ENCODE measurements around the gene GYPC.
"Not testable (repeated sequence)": the region's sequence is repeated elsewhere in the genome, so short reads cannot be mapped to it uniquely, and the experiment has no call there.

The GYPC gene

GRCh38 chr2:126643431-126643830 lies 12.5 kb upstream of the GYPC start:
- no peak for TF ChIP-seq CTCF (IDR thresholded peaks at IDR 0.05; ENCODE audit: low read depth, low read length)
- H3K4me3 ChIP-seq (ENCODE audit: low read depth, low read length) = no peak overlapping the region

DNA sequence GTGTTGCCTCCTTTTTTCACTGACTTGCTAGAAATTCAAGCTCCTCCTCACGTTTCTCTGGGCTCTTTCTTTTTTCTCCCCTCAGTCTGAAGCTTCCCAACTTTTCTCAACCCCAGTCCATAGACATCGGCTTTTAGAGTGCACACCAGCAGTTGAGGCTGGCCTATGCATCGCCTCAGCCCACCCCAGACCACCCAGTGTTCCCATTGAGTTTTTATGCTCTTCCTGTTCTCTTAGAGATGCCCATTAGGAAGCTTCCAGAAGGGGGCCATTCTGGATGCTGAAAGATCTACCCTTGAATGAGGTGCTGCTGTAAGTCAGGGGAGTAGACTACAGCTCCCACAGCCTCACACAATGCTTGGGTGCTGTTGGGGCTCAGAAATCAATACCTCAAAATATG lies 12.0 kb upstream of the GYPC start:
- no peak overlapping the region for H3K4me3 ChIP-seq (ENCODE audit: low read depth, low read length)
- no peak for TF ChIP-seq CTCF (IDR thresholded peaks at IDR 0.05; ENCODE audit: low read depth, low read length)

DNA sequence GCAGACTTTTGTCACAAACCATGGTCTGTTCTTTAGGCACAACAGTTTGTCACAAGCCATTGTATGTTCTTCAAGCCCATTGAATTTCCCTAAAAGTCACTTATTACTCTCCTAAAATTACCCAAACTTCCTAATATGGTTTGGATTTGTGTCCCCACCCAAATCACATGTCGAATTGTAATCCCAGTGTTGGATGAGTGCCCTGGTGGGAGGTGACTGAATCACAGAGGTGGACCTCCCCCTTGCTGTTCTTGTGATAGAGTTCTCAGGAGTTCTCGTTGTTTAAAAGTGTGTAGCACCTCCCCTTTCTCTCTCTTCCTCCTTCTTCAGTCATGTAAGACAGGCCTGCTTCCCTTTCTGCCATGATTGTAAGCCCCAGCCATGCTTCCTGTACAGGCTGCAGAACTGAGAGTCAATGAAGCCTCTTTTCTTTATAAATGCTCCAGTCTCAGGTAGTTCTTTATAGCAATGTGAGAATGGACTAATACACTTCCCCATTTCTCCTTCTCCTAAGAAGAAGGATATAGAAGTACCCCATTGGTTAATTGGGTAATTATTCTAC lies 11.2 kb upstream of the GYPC start:
- H3K4me3 ChIP-seq (ENCODE audit: low read depth, low read length) = no peak overlapping the region
- no peak for TF ChIP-seq CTCF (IDR thresholded peaks at IDR 0.05; ENCODE audit: low read depth, low read length)

GRCh38 chr2:126645211-126645618 lies 10.7 kb upstream of the GYPC start:
- no peak for TF ChIP-seq CTCF (IDR thresholded peaks at IDR 0.05; ENCODE audit: low read depth, low read length)
- H3K4me3 ChIP-seq (ENCODE audit: low read depth, low read length) = no peak overlapping the region

- TF ChIP-seq CTCF (IDR thresholded peaks at IDR 0.05; ENCODE audit: low read depth, low read length) = no peak
- no peak overlapping the region for H3K4me3 ChIP-seq (ENCODE audit: low read depth, low read length)
Observed at GRCh38 chr2:126646026-126646425, 9.9 kb upstream of the GYPC start.

DNA sequence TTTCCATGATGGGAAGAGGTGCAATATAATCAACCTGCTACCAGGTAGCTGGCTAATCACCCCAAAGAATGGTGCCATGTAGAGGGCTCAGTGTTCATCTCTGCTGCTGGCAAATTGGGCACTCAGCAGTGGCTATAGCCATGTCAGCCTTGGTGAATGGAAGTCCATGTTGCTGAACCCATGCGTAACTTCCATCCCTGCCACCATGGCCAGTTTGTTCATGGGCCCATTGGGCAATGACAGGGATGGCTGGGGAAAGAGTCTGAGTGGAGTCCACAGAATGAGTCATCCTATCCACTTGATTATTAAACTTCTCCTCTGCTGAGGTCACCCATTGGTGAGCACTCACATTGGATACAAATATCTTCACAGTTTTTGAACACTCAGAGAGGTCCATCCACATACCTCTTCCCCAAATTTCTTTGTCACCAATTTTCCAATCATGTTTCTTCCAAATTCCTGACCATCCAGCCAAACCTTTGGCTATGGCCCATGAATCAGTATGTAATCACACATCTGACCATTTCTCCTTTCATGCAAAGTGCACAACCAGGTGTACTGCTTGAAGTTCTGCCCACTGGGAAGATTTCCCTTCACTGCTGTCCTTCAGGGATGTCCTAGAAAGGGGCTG lies 8.1 kb upstream of the GYPC start:
- not testable (repeated sequence) for H3K4me3 ChIP-seq (ENCODE audit: low read depth, low read length)

DNA sequence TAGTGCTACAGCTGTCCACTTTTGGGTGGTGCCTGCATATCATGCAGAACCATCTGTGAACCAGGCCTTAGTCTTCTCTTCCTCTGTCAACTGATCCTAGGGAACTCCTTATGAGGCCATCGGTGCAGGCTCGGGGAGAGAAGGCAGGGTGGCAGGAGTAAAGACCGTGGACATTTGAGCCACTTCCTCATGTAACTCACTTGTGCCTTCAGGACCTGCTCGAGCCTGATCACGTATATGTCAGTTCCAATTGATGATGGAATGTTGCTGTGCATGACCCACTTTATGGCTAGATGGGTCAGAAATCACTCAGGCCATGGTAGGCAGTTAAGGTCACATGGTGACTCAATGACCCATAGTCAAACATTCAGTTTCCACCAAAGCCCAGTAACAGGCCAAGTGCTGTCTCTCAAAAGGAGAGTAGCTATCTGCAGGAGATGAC lies 7.6 kb upstream of the GYPC start:
- H3K4me3 ChIP-seq (ENCODE audit: low read depth, low read length) = not testable (repeated sequence)

GRCh38 chr2:126649101-126649500 lies 6.9 kb upstream of the GYPC start:
- TF ChIP-seq CTCF (IDR thresholded peaks at IDR 0.05; ENCODE audit: low read depth, low read length) = no peak
- no peak overlapping the region for H3K4me3 ChIP-seq (ENCODE audit: low read depth, low read length)

Data from WI38 (cell line).